ENCODE measurements around the gene STK39. TPM values are rescaled to one million over a fixed set of nuclear protein-coding genes. Genes with fewer than 3 reads are reported as not detected.
A peak's percentile ranks its signal among the peaks of the same experiment; 100 is the strongest.

The STK39 gene
- total and polyA plus RNA-seq, 2 of the 4 experiments (the other 2 are of a cell fraction): 11.8 to 16.4 TPM

DNA sequence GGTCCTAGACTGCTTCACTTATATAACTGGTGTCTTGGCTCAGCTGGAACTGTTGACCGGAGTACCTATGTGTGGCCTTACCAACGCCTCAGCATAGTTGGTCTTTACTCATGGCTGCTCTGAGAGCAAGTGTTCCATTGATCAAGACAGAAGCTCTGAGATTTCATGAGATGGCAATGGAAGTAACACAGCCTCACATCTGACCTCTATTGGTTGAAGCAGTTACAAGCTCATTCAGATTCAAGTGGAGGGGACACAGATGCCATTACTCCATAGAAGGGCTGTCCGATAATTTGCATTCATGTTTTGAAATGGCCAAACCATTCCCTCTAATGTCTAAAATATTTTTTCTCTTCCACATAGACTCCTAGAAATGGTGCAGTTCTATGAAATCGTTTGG, 46.4 kb upstream of the STK39 start:
- in situ Hi-C loops (cut with MboI; ENCODE audit: low sequenced_read_pairs) (no loop called here), intact Hi-C loops (cut with micrococcal nuclease) (loop anchor here (1.0 kb wide), 1 partner anchor 138 kb away; no protein-coding TSS in a partner anchor), dilution Hi-C loops (cut with HindIII; ENCODE audit: low sequenced_read_pairs, unreplicated experiment) (no loop called here)
- Histone ChIP-seq H3K4me3 (ENCODE audit: insufficient read depth, low read depth, low read length) (no peak overlapping the region), H3K23ac (ENCODE audit: low read depth, low read length) (no peak overlapping the region), H2AK9ac (replicated peaks; ENCODE audit: low read depth, low read length, poor library complexity) (peak overlapping the region; percentile 16), H2AK5ac (ENCODE audit: low read depth, low read length) (no peak overlapping the region), H3K4ac (ENCODE audit: low read depth, low read length) (no peak overlapping the region), H2BK120ac (ENCODE audit: low read depth, low read length) (no peak overlapping the region), H3K27ac (ENCODE audit: insufficient read depth, low read length) (no peak overlapping the region), H3K4me1 (ENCODE audit: control insufficient read depth, insufficient read depth, low read length) (no peaks in the 10 kb centered on the region), H3K4me2 (ENCODE audit: low read depth, low read length) (no peak overlapping the region), H3K79me1 (ENCODE audit: low read depth in 1 of 2, low read length in 2 of 2) (no peaks in the 10 kb centered on the region), H3K56ac (ENCODE audit: extremely low read depth, insufficient read depth, low read length) (no peak overlapping the region), H4K8ac (ENCODE audit: low read depth in 2 of 2, low read length in 2 of 2) (no peak overlapping the region), H3K36me3 (ENCODE audit: control insufficient read depth, insufficient read depth, low read length) (no peaks in the 10 kb centered on the region), H2AFZ (replicated peaks; ENCODE audit: low read length, poor library complexity) (no peak overlapping the region), H3K27me3 (ENCODE audit: control insufficient read depth, insufficient read depth, low read length) (no peaks in the 10 kb centered on the region), H4K91ac (ENCODE audit: insufficient read depth, low read depth, low read length) (no peak overlapping the region), H2BK20ac (ENCODE audit: low read depth, low read length) (no peak overlapping the region), H4K5ac (ENCODE audit: low read depth, low read length) (no peak overlapping the region), H2BK5ac (ENCODE audit: low read depth, low read length, poor library complexity, severe bottlenecking) (no peak overlapping the region), H3K9me1 (ENCODE audit: insufficient read depth, low read length) (no peaks in the 10 kb centered on the region), H3K14ac (replicated peaks; ENCODE audit: low read depth, low read length) (no peak overlapping the region), H4K20me1 (ENCODE audit: insufficient read depth, low read length) (no peaks in the 10 kb centered on the region), H3K9me3 (ENCODE audit: control insufficient read depth, insufficient read depth, low read length) (no peaks in the 10 kb centered on the region), H2BK15ac (ENCODE audit: low read depth, low read length) (no peak overlapping the region), H3K18ac (ENCODE audit: low read depth, low read length) (no peak overlapping the region), H3K9ac (ENCODE audit: low read depth, low read length) (no peak overlapping the region)
- CTCF ChIA-PET: interaction anchor here (0.5 to 1.1 kb wide), 4 partner anchors 12 to 139 kb away, joined by 3 to 7 read pairs (median 3); no protein-coding TSS in a partner anchor
- WGBS, 2 experiments (ENCODE audit: extremely low coverage in 2 of 2, insufficient read length in 1 of 2): no CpG with 5 or more reads among the region's 4 CpGs
- ATAC-seq (ENCODE audit: low read depth): no peak
- TF ChIP-seq SMC3 (IDR thresholded peaks at IDR 0.05; ENCODE audit: low read depth, low read length): no peak
- no peak for TF ChIP-seq RAD21 (IDR thresholded peaks at IDR 0.05; ENCODE audit: low read length)
- TF ChIP-seq MAFK (IDR thresholded peaks at IDR 0.05; ENCODE audit: low read depth, low read length): no peak
- TF ChIP-seq, protein P1, sequence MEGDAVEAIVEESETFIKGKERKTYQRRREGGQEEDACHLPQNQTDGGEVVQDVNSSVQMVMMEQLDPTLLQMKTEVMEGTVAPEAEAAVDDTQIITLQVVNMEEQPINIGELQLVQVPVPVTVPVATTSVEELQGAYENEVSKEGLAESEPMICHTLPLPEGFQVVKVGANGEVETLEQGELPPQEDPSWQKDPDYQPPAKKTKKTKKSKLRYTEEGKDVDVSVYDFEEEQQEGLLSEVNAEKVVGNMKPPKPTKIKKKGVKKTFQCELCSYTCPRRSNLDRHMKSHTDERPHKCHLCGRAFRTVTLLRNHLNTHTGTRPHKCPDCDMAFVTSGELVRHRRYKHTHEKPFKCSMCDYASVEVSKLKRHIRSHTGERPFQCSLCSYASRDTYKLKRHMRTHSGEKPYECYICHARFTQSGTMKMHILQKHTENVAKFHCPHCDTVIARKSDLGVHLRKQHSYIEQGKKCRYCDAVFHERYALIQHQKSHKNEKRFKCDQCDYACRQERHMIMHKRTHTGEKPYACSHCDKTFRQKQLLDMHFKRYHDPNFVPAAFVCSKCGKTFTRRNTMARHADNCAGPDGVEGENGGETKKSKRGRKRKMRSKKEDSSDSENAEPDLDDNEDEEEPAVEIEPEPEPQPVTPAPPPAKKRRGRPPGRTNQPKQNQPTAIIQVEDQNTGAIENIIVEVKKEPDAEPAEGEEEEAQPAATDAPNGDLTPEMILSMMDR (conservative IDR thresholded peaks at IDR 0.05; ENCODE audit: low read depth, low read length): 0 out of 2 replicates have a peak, but pooled peaks have one; percentile 2
- no peak for TF ChIP-seq CHD1 (IDR thresholded peaks at IDR 0.05; ENCODE audit: low read depth, low read length)
- no peak for TF ChIP-seq MAZ (IDR thresholded peaks at IDR 0.05; ENCODE audit: borderline replicate concordance, low read depth, low read length)
- TF ChIP-seq MXI1 (IDR thresholded peaks at IDR 0.05; ENCODE audit: borderline replicate concordance, low read depth, low read length): no peak
- BruUV-seq (replicated peaks): no TSS peak
- POLR2A ChIA-PET (ENCODE audit: unreplicated experiment): interaction anchor here (0.6 kb wide), 1 partner anchor 211 kb away, joined by 3 read pairs; no protein-coding TSS in a partner anchor
- no peak for DNase-seq
